Epithelial cell of esophagus (primary cell): ENCODE results near the gene CD200.

ENCODE experiments used
- DNase-seq: peaks from one replicate; pipeline ENCODE4 v3.0.0; 2010; ENCODE audit warnings: low read depth
- H3K4me3 ChIP-seq: 2 replicates; pipeline ENCODE4 v1.5.1; 2011; ENCODE audit warnings: mild to moderate bottlenecking, low read length, control low read depth
- TF ChIP-seq, protein P1 (sequence below): IDR thresholded peaks from 2 replicates; pipeline ENCODE4 v1.5.1; 2011; ENCODE audit warnings: low read depth, mild to moderate bottlenecking, low read length, control low read depth, inconsistent platforms; ENCODE audit not compliant: insufficient read depth; ENCODE audit errors: missing control alignments

CD200 gene

GRCh38 chr3:112384769-112385168 lies 51.8 kb downstream of the CD200 start:
- TF ChIP-seq, protein P1, sequence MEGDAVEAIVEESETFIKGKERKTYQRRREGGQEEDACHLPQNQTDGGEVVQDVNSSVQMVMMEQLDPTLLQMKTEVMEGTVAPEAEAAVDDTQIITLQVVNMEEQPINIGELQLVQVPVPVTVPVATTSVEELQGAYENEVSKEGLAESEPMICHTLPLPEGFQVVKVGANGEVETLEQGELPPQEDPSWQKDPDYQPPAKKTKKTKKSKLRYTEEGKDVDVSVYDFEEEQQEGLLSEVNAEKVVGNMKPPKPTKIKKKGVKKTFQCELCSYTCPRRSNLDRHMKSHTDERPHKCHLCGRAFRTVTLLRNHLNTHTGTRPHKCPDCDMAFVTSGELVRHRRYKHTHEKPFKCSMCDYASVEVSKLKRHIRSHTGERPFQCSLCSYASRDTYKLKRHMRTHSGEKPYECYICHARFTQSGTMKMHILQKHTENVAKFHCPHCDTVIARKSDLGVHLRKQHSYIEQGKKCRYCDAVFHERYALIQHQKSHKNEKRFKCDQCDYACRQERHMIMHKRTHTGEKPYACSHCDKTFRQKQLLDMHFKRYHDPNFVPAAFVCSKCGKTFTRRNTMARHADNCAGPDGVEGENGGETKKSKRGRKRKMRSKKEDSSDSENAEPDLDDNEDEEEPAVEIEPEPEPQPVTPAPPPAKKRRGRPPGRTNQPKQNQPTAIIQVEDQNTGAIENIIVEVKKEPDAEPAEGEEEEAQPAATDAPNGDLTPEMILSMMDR: no peak
- DNase-seq: no peak
- H3K4me3 ChIP-seq: no peak overlapping the region

DNA sequence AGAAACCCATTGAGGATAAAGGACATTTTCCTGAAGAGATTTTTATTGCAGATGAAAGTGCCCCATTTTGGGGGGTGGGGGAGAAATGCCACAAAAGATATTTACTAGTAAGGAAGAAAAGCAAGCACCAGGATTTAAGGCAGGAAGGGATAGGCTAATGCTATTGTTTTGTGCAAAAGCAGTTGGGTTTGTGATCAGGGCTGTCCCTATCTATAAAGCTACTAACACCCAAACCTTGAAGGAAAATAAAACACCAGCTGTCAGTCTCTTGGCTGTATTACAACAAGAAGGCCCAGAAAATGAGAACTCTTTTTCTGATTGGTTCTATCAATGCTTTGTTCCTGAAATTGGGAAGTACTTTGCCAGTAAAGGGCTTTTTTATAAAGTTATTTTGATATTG lies 56.0 kb downstream of the CD200 start:
- DNase-seq: no peak
- TF ChIP-seq, protein P1: no peak

DNA sequence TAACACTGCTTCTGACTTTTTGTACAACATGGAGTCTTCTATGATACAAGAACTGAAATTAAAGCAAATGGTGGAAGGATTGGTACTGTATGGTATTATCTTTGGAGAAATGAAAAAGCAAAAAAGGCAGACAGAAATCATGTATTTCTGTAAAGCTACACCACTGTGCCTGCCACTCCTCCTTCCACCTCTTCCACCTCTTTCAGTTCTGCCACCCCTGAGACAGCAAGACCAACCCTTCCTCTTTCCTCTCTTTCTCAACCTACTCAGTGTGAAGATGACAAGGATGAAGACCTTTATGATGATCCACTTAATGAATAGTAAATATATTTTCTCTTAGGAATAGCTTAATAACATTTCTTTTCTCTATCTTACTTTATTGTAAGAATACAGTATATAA lies 57.0 kb downstream of the CD200 start:
- DNase-seq: no peak
- TF ChIP-seq, protein P1: no peak
- H3K4me3 ChIP-seq: no peak overlapping the region

More for the DNA sequence above, 56.0 kb downstream of the CD200 start:
- H3K4me3 ChIP-seq: no peak overlapping the region

DNA sequence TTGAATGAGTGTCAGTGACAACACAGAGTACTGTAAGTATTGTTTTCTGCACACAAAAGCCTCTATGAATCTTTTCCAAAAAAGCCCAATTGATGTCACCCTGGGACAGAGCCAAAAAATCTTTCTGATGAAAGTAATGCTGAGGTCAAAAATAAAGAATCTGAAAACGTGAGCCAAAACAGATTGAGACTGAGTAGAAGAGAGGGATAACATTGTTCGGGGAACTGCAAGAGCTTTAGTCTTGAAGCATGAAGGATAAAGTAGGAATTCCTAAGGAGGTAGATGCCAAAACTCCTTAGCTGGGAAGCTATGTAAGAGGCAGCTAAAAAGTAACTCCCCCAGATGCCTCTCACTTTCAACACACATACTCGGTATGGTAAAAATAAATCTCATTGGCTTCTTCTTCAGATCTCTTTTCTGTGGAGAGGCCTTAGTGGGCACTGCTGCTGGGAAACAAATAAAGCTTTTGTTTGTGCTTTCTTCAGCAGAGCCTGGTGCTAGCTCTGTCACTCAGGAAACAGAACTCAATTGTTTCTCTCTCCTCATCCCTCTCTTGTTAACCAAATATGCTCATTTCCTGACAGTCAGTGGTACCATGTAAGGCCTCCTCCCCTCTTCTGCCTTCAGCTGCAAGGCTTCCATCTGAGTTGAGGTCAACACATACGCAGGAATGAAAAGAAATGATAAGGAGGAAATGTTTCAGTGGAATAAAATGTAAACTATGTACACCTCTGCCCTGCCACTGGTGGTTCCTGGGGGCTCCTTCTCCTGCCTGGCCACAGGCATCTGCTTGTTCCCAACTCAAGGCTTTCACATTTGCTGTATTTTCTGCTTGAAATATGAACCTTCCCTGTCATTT lies 58.1 kb downstream of the CD200 start:
- no peak overlapping the region for H3K4me3 ChIP-seq
- TF ChIP-seq, protein P1: no peak
- peak; percentile 50 for DNase-seq

DNA sequence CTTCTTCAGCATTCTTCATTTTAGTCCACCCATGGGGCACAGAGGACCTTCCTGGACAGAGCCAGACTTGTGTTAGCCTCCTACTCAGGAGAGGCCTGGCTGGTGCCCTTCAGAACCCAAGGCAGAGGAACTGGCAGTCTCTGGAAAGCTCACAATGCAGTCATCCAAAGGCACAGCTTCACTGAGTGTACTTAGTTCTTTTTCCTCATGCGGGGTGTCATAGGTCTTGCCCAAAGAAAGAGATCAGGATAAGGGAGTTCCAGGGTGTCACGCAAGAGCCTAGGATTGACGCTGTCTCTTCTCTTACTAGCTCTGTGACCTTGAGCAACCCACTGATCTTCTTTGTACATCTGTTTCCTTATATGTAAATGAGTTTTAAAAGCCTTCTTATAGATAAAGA lies 58.7 kb downstream of the CD200 start:
- H3K4me3 ChIP-seq: no peak overlapping the region
- DNase-seq: peak; percentile 27
- TF ChIP-seq, protein P1: no peak

GRCh38 chr3:112392393-112393359 lies 59.7 kb downstream of the CD200 start:
- TF ChIP-seq, protein P1: no peak
- no peak overlapping the region for H3K4me3 ChIP-seq
- DNase-seq: no peak
